Stomach (tissue), 9 donors: ENCODE measurements around the gene CTRL. TPM values are rescaled to one million over a fixed set of nuclear protein-coding genes. Genes with fewer than 3 reads are reported as not detected.
A peak's percentile ranks its signal among the peaks of the same experiment; 100 is the strongest.
"Not testable (repeated sequence)": the region's sequence is repeated elsewhere in the genome, so short reads cannot be mapped to it uniquely, and the experiment has no call there.

Source experiments
- DNase-seq, 2 donors: peaks; one replicate each; pipeline versions ENCODE4 v3.0.0 to v3.0.0-alpha.2; 2013 to 2019
- H3K27ac ChIP-seq, 5 donors: fragments of 200-600 bp in 4 of 5; sonication (generic) in 4 of 5; one replicate each; pipeline ENCODE4 v1.5.1; 2013 to 2019; ENCODE audit warnings: mild to moderate bottlenecking in 1 of 5, moderate library complexity in 1 of 5
- H3K27me3 ChIP-seq, 3 donors: fragments of 200-600 bp; sonication (generic); one replicate each; pipeline ENCODE4 v1.5.1; 2017 to 2019; ENCODE audit warnings: mixed run types in 1 of 3
- H3K36me3 ChIP-seq, 4 donors: fragments of 200-600 bp; sonication (generic); 1 replicate in 3 of 4; 2 replicates in 1 of 4; pipeline ENCODE4 v1.5.1; 2016 to 2019
- H3K4me1 ChIP-seq, 4 donors: fragments of 200-600 bp; sonication (generic); one replicate each; pipeline ENCODE4 v1.5.1; 2016 to 2019
- H3K4me3 ChIP-seq, 4 donors: fragments of 200-600 bp; sonication (generic) in 3 of 4; one replicate each; pipeline ENCODE4 v1.5.1; 2016 to 2019; ENCODE audit warnings: mild to moderate bottlenecking in 1 of 4
- H3K9me3 ChIP-seq, 4 donors: fragments of 200-600 bp; sonication (generic); one replicate each; pipeline ENCODE4 v1.5.1; 2016 to 2019
- CTCF ChIP-seq, 7 experiments: fragments of 450-650 bp in 4 of 7; fragments of 200-600 bp in 3 of 7; sonication (generic) in 3 of 7; IDR thresholded peaks; one replicate each; pipeline ENCODE4 v1.5.1; 2016 to 2019; ENCODE audit warnings: antibody characterized with exemption in 7 of 7, control low read depth in 2 of 7, mild to moderate bottlenecking in 1 of 7
- EP300 ChIP-seq: sonication (generic); formaldehyde crosslinking; IDR thresholded peaks from one replicate; pipeline ENCODE4 v1.6.1; 2017; ENCODE audit warnings: antibody characterized with exemption
- POLR2A ChIP-seq, 4 donors: fragments of 450-650 bp; IDR thresholded peaks; one replicate each; pipeline ENCODE4 v1.6.1; 2016; ENCODE audit warnings: antibody characterized with exemption in 4 of 4, control low read depth in 2 of 4, mild to moderate bottlenecking in 1 of 4, moderate library complexity in 1 of 4
- POLR2AphosphoS5 ChIP-seq, 3 donors: sonication (generic); formaldehyde crosslinking; IDR thresholded peaks; one replicate each; pipeline ENCODE4 v1.6.1; 2016; ENCODE audit warnings: antibody characterized with exemption in 3 of 3
- WGBS, 5 donors: extraction: QIAGEN DNeasy Blood & Tissue Kit in 3 of 5; methylation state at CpG; one replicate each; pipeline versions ENCODE4 v1.1.5 to v1.1.7; 2013 to 2018; 5-methylcytosine and 5-hydroxymethylcytosine counted together
- intact Hi-C: fragments of 100-400 bp; cut with DNase I; formaldehyde crosslinking; loops from one replicate; pipeline ENCODE4 v1.15.1; 2023; ENCODE audit warnings: low total_unique reads
- polyA plus RNA-seq, 3 donors: library from polyadenylated mRNA; stranded (reverse); fragments of 200-250 nt; gene quantifications; one replicate each; pipeline ENCODE4 v1.2.3, GENCODE V29; 2013
- total RNA-seq, 5 donors: library from RNA; depleted of rRNA; stranded (reverse); fragments of >200 nt; gene quantifications; one replicate each; pipeline versions ENCODE4 v1.1.0 to v1.2.3, GENCODE V29; 2014 to 2016
- donor health status: healthy with polysubstance abuse.
- donor health status: Bipolar disorder and iron deficiency.
- donor health status: healthy.

CTRL gene
- total and polyA plus RNA-seq, 8 donors, result 0.37 to 11.0 (median 2.1) TPM; not detected in 1

GRCh38 chr16:67941469-67942199, 10.0 kb upstream of the CTRL start:
- WGBS, 5 donors, result 82 to 86% (median 84%) methylated on average over 8 to 9 of the region's 9 CpGs
- H3K4me1 ChIP-seq, result peaks cover 34 to 65% (median 60%) of the 10 kb centered on the region in 4 donors
- TF ChIP-seq EP300, result no peak
- TF ChIP-seq POLR2AphosphoS5 (IDR thresholded peaks at IDR 0.05), result no peak
- TF ChIP-seq CTCF (IDR thresholded peaks at IDR 0.05), result no peak
- TF ChIP-seq POLR2A (IDR thresholded peaks at IDR 0.05), result no peak
- no peaks in the 10 kb centered on the region for H3K27me3 ChIP-seq
- intact Hi-C loops, result no loop called here
- H3K36me3 ChIP-seq, result peaks cover 21 to 61% (median 45%) of the 10 kb centered on the region in 4 donors
- no peak for DNase-seq
- H3K9me3 ChIP-seq, result no peaks in the 10 kb centered on the region
- H3K27ac ChIP-seq, result peak overlapping the region in 3 of 5 donors; percentile 4 to 82 (median 76)
- no peak overlapping the region for H3K4me3 ChIP-seq

- Histone ChIP-seq H3K36me3 (peaks cover 10 to 50% (median 34%) of the 10 kb centered on the region in 4 donors), H3K27ac (peak overlapping the region in 1 of 5 donors; percentile 25), H3K27me3 (no peaks in the 10 kb centered on the region), H3K9me3 (no peaks in the 10 kb centered on the region), H3K4me3 (no peak overlapping the region), H3K4me1 (peaks cover 33 to 64% (median 60%) of the 10 kb centered on the region in 4 donors)
- intact Hi-C loops, result no loop called here
- 85 to 93% (median 91%) methylated on average over 5 of the region's 5 CpGs for WGBS, 5 donors
- TF ChIP-seq POLR2AphosphoS5 (IDR thresholded peaks at IDR 0.05) (no peak), POLR2A (IDR thresholded peaks at IDR 0.05) (no peak), CTCF (IDR thresholded peaks at IDR 0.05) (no peak), EP300 (no peak)
- no peak for DNase-seq
Measured at GRCh38 chr16:67940446-67941089, 8.9 kb upstream of the CTRL start.

- intact Hi-C loops, result loop anchor here (10.0 kb wide), 1 partner anchor 115 kb away; no protein-coding TSS in a partner anchor
- H3K27me3 ChIP-seq, result no peaks in the 10 kb centered on the region
- peak in 1 of 3 donors; percentile 20 for TF ChIP-seq POLR2AphosphoS5 (IDR thresholded peaks at IDR 0.05)
- no peak for TF ChIP-seq EP300
- peaks cover 3 to 47% (median 29%) of the 10 kb centered on the region in 4 donors for H3K36me3 ChIP-seq
- no peak overlapping the region for H3K4me3 ChIP-seq
- peak overlapping the region in 2 of 5 donors; percentile 25 to 26 for H3K27ac ChIP-seq
- H3K4me1 ChIP-seq, result peaks cover 37 to 64% (median 63%) of the 10 kb centered on the region in 4 donors
- WGBS, 5 donors, result 61 to 67% (median 63%) methylated on average over 14 to 33 of the region's 33 CpGs
- peak in 1 of 2 donors; percentile 80 for DNase-seq
- no peaks in the 10 kb centered on the region for H3K9me3 ChIP-seq
Measured at GRCh38 chr16:67939507-67940445, 8.1 kb upstream of the CTRL start.

- DNase-seq, H3K27me3 ChIP-seq, H3K4me3 ChIP-seq, H3K9me3 ChIP-seq: not testable (repeated sequence)
- peaks cover 27 to 54% (median 50%) of the 10 kb centered on the region in 4 donors for H3K4me1 ChIP-seq
- peaks cover 5 to 48% (median 32%) of the 10 kb centered on the region in 4 donors for H3K36me3 ChIP-seq
- intact Hi-C loops, result loop anchor here (10.0 kb wide), 1 partner anchor 113 kb away; no protein-coding TSS in a partner anchor
- WGBS, 5 donors, result 90 to 98% (median 93%) methylated on average over 5 of the region's 5 CpGs
- peak overlapping the region in 2 of 5 donors; percentile 97 to 99 for H3K27ac ChIP-seq
Measured at GRCh38 chr16:67937713-67938112, 6.1 kb upstream of the CTRL start.
